HepG2 (cell line): ENCODE measurements around the gene DQX1. TPM values are rescaled to one million over a fixed set of nuclear protein-coding genes. Genes with fewer than 3 reads are reported as not detected.
A peak's percentile ranks its signal among the peaks of the same experiment; 100 is the strongest.

ENCODE experiments used
- ATM ChIP-seq: fragments of 450-650 bp; IDR thresholded peaks from 2 replicates; pipeline ENCODE4 v1.7.1; 2017; ENCODE audit warnings: mild to moderate bottlenecking, borderline replicate concordance
- CC2D1A ChIP-seq: sonication (generic); formaldehyde crosslinking; IDR thresholded peaks from 2 replicates; pipeline ENCODE4 v1.8.1; 2023; ENCODE audit warnings: mild to moderate bottlenecking, missing genetic modification reagents
- LCORL ChIP-seq, 2 experiments: fragments of 450-650 bp in 1 of 2; sonication (generic) in 1 of 2; formaldehyde crosslinking in 1 of 2; IDR thresholded peaks; 2 replicates each; pipeline versions ENCODE4 v1.5.0 to v1.6.1; 2017 to 2020; ENCODE audit warnings: antibody characterized with exemption in 1 of 2, missing genetic modification reagents in 1 of 2
- MTA1 ChIP-seq: sonication (generic); formaldehyde crosslinking; IDR thresholded peaks from 2 replicates; pipeline ENCODE4 v1.4.0; 2020; ENCODE audit warnings: missing genetic modification reagents, mild to moderate bottlenecking, borderline replicate concordance
- MYC ChIP-seq: sonication (generic); formaldehyde crosslinking; IDR thresholded peaks from 2 replicates; pipeline ENCODE4 v1.9.0; 2021; ENCODE audit warnings: missing genetic modification reagents, borderline replicate concordance
- PAF1 ChIP-seq: IDR thresholded peaks from 2 replicates; pipeline ENCODE4 v1.6.1; 2016; ENCODE audit warnings: missing genetic modification reagents, missing compliant biosample characterization
- POLR2AphosphoS2 ChIP-seq: IDR thresholded peaks from 2 replicates; pipeline ENCODE4 v1.6.1; 2011; ENCODE audit warnings: low read depth, low read length, improper control_type of control experiment
- RAD51 ChIP-seq: fragments of 450-650 bp; IDR thresholded peaks from 2 replicates; pipeline ENCODE4 v1.6.1; 2016; ENCODE audit warnings: borderline replicate concordance
- SALL1 ChIP-seq: sonication (generic); formaldehyde crosslinking; IDR thresholded peaks from 2 replicates; pipeline ENCODE4 v1.8.0; 2022; ENCODE audit warnings: mild to moderate bottlenecking, missing genetic modification reagents
- SAP130 ChIP-seq: IDR thresholded peaks from 2 replicates; pipeline ENCODE4 v1.6.1; 2016; ENCODE audit warnings: low read depth
- SIX4 ChIP-seq: sonication (generic); formaldehyde crosslinking; IDR thresholded peaks from 2 replicates; pipeline ENCODE4 v1.4.0; 2020; ENCODE audit warnings: missing genetic modification reagents
- SMARCE1 ChIP-seq: fragments of 450-650 bp; IDR thresholded peaks from 2 replicates; pipeline ENCODE4 v1.6.1; 2017; ENCODE audit warnings: borderline replicate concordance
- ZNF121 ChIP-seq: sonication (generic); formaldehyde crosslinking; IDR thresholded peaks from 2 replicates; pipeline ENCODE4 v1.5.0; 2020; ENCODE audit warnings: mild to moderate bottlenecking, missing genetic modification reagents
- ZSCAN22 ChIP-seq: sonication (generic); formaldehyde crosslinking; IDR thresholded peaks from 2 replicates; pipeline ENCODE4 v1.4.0; 2020; ENCODE audit warnings: mild to moderate bottlenecking, missing genetic modification reagents
- polyA plus RNA-seq, 8 experiments: library from polyadenylated mRNA; depleted of rRNA in 3 of 8; stranded (reverse) in 7 of 8; unstranded in 1 of 8; fragments of >200 nt; fragmentation: Illumina TruSeq in 4 of 8; extraction: Trizol in 4 of 8; gene quantifications; 2 replicates each; pipeline versions ENCODE4 v1.2.1 to v1.2.3, GENCODE V29; 2011 to 2016; ENCODE audit warnings: low read depth in 4 of 8, missing spikeins in 1 of 8, mixed read lengths in 1 of 8; ENCODE audit not compliant: insufficient read depth in 1 of 8
- total RNA-seq, 5 experiments: library from RNA; depleted of rRNA; stranded (reverse); fragments of >200 nt; fragmentation: Illumina TruSeq; extraction: Trizol; gene quantifications; 2 replicates each; pipeline ENCODE4 v1.2.3, GENCODE V29; 2016; ENCODE audit warnings: low read depth in 1 of 5
- TF ChIP-seq, protein P1 (sequence below): sonication (generic); formaldehyde crosslinking; IDR thresholded peaks from 2 replicates; pipeline ENCODE4 v1.4.0; 2020; ENCODE audit warnings: missing genetic modification reagents, mild to moderate bottlenecking, borderline replicate concordance
- TF ChIP-seq, protein P2 (sequence below): sonication (generic); formaldehyde crosslinking; conservative IDR thresholded peaks from 2 replicates; pipeline ENCODE4 v1.4.0; 2020; ENCODE audit warnings: mild to moderate bottlenecking, missing genetic modification reagents, moderate library complexity

Gene DQX1
- total and polyA plus RNA-seq, 2 of the 13 experiments (the other 11 are each of a cell fraction or from before 2014, with no cell fraction given) = 27.6 to 89.8 TPM

DNA sequence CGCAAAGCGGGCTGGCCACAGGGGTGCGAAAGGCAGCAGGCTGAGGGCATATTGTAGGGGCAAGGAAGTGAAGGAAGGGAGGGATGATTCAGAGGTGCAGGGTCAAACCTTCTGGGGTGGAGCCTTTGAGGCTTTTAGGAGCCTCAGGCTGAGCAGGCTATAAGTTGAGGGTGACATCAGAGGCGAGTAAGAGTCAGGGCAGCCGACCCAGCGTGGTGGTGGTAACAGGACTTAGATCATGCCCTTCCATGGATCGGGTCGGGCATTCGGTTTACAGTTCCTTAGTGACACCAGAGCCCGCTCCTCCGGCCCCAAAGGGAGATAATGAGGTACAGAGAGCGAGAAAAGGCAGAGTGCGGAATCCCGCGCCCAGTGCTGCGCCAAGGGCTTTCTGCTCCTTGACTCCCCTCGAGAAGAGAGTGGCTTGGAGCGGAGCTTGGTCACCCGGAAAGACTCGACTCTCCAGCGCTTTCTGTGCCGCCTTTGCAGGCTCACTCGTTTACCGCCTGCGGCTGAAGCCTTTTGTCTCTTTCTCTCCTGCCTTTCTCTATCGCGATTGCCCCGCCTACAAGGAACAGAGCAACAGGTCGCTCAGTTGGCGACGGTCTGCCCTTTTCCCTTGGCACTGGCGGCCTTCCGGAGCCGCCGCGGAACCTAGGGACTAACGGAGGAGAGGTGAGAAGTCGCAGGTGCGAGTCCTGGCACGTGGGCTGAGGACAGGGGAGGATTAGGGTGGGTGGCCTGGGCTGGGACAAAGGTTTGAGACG is 27.3 kb downstream of the DQX1 start (continued):
- TF ChIP-seq, protein P1, sequence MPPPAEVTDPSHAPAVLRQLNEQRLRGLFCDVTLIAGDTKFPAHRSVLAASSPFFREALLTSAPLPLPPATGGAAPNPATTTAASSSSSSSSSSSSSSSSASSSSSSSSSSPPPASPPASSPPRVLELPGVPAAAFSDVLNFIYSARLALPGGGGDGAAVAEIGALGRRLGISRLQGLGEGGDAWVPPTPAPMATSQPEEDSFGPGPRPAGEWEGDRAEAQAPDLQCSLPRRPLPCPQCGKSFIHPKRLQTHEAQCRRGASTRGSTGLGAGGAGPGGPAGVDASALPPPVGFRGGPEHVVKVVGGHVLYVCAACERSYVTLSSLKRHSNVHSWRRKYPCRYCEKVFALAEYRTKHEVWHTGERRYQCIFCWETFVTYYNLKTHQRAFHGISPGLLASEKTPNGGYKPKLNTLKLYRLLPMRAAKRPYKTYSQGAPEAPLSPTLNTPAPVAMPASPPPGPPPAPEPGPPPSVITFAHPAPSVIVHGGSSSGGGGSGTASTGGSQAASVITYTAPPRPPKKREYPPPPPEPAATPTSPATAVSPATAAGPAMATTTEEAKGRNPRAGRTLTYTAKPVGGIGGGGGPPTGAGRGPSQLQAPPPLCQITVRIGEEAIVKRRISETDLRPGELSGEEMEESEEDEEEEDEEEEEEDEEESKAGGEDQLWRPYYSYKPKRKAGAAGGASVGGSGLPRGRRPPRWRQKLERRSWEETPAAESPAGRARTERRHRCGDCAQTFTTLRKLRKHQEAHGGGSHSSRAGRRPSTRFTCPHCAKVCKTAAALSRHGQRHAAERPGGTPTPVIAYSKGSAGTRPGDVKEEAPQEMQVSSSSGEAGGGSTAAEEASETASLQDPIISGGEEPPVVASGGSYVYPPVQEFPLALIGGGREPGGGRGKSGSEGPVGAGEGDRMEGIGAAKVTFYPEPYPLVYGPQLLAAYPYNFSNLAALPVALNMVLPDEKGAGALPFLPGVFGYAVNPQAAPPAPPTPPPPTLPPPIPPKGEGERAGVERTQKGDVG (CRISPR knock-in tag) = no peak
- TF ChIP-seq SALL1 (CRISPR knock-in tag) = 0 out of 2 replicates have a peak, but pooled peaks have one; percentile 9
- TF ChIP-seq PAF1 (CRISPR knock-in tag) = peak; percentile 64; the same call in 1 of the 2 replicates
- no peak for TF ChIP-seq SMARCE1
- TF ChIP-seq SAP130 (CRISPR knock-in tag) = 0 out of 2 replicates have a peak, but pooled peaks have one; percentile 9
- TF ChIP-seq ATM = no peak
- TF ChIP-seq, protein P2, sequence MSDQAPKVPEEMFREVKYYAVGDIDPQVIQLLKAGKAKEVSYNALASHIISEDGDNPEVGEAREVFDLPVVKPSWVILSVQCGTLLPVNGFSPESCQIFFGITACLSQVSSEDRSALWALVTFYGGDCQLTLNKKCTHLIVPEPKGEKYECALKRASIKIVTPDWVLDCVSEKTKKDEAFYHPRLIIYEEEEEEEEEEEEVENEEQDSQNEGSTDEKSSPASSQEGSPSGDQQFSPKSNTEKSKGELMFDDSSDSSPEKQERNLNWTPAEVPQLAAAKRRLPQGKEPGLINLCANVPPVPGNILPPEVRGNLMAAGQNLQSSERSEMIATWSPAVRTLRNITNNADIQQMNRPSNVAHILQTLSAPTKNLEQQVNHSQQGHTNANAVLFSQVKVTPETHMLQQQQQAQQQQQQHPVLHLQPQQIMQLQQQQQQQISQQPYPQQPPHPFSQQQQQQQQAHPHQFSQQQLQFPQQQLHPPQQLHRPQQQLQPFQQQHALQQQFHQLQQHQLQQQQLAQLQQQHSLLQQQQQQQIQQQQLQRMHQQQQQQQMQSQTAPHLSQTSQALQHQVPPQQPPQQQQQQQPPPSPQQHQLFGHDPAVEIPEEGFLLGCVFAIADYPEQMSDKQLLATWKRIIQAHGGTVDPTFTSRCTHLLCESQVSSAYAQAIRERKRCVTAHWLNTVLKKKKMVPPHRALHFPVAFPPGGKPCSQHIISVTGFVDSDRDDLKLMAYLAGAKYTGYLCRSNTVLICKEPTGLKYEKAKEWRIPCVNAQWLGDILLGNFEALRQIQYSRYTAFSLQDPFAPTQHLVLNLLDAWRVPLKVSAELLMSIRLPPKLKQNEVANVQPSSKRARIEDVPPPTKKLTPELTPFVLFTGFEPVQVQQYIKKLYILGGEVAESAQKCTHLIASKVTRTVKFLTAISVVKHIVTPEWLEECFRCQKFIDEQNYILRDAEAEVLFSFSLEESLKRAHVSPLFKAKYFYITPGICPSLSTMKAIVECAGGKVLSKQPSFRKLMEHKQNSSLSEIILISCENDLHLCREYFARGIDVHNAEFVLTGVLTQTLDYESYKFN (CRISPR knock-in tag) = 0 out of 2 replicates have a peak, but pooled peaks have one; percentile 2
- no peak for TF ChIP-seq ZSCAN22 (CRISPR knock-in tag)
- TF ChIP-seq ZNF121 (CRISPR knock-in tag) = no peak
- no peak for TF ChIP-seq SIX4
- no peak for TF ChIP-seq LCORL (IDR thresholded peaks at IDR 0.05)
- TF ChIP-seq LCORL (CRISPR knock-in tag; IDR thresholded peaks at IDR 0.05) = 0 out of 2 replicates have a peak, but pooled peaks have one; percentile 36
- no peak for TF ChIP-seq RAD51
- TF ChIP-seq POLR2AphosphoS2 = no peak
- 0 out of 2 replicates have a peak, but pooled peaks have one; percentile 2 for TF ChIP-seq MTA1 (CRISPR knock-in tag)
- TF ChIP-seq CC2D1A (CRISPR knock-in tag) = no peak
- TF ChIP-seq MYC = 0 out of 2 replicates have a peak, but pooled peaks have one; percentile 8
